Muscle of back (tissue), 11 donors: Measurements from ENCODE around the gene DAB2IP. TPM values are rescaled to one million over a fixed set of nuclear protein-coding genes. Genes with fewer than 3 reads are reported as not detected.

Source experiments
- DNase-seq, 3 donors: peaks; one replicate each; pipeline versions ENCODE4 v3.0.0 to v3.0.0-alpha.2; 2013
- polyA plus RNA-seq, 10 donors: library from polyadenylated mRNA; unstranded; fragments of 120-200 nt; gene quantifications; one replicate each; pipeline ENCODE4 v1.2.1, GENCODE V29; 2013; ENCODE audit not compliant: insufficient read length in 10 of 10

Gene DAB2IP
- polyA plus RNA-seq, 10 donors = 31.1 to 42.6 (median 36.5) TPM

- DNase-seq = no peak
Observed at GRCh38 chr9:121683652-121684051, 32.2 kb downstream of the DAB2IP start.

- peak in 1 of 3 donors; percentile 35 for DNase-seq
Observed at GRCh38 chr9:121684381-121685145, 33.1 kb downstream of the DAB2IP start.

GRCh38 chr9:121685146-121685794 is 33.8 kb downstream of the DAB2IP start:
- DNase-seq = no peak

GRCh38 chr9:121685795-121686377 is 34.5 kb downstream of the DAB2IP start:
- no peak for DNase-seq

GRCh38 chr9:121686930-121687541 is 35.6 kb downstream of the DAB2IP start:
- DNase-seq = peak; percentile 38 to 72 (median 54)

GRCh38 chr9:121688146-121688680 is 36.8 kb downstream of the DAB2IP start:
- DNase-seq = no peak

- no peak for DNase-seq
Observed at GRCh38 chr9:121688681-121689080, 37.2 kb downstream of the DAB2IP start.

GRCh38 chr9:121689461-121690157 is 38.2 kb downstream of the DAB2IP start:
- DNase-seq = no peak

GRCh38 chr9:121690316-121690715 is 38.9 kb downstream of the DAB2IP start:
- DNase-seq = no peak

GRCh38 chr9:121690766-121691165 is 39.3 kb downstream of the DAB2IP start:
- no peak for DNase-seq

GRCh38 chr9:121691890-121692289 is 40.5 kb downstream of the DAB2IP start:
- no peak for DNase-seq

GRCh38 chr9:121692606-121693387 is 41.4 kb downstream of the DAB2IP start:
- peak in 2 of 3 donors; percentile 40 to 42 for DNase-seq

- no peak for DNase-seq
Observed at GRCh38 chr9:121693388-121693670, 41.9 kb downstream of the DAB2IP start.

- no peak for DNase-seq
Observed at GRCh38 chr9:121694001-121694400, 42.6 kb downstream of the DAB2IP start.

- DNase-seq = no peak
Observed at GRCh38 chr9:121694600-121694999, 43.2 kb downstream of the DAB2IP start.

- DNase-seq = no peak
Observed at GRCh38 chr9:121696930-121697329, 45.5 kb downstream of the DAB2IP start.

- DNase-seq = peak; percentile 43 to 75 (median 55)
Observed at GRCh38 chr9:121698627-121699570, 47.5 kb downstream of the DAB2IP start.

GRCh38 chr9:121699571-121700164 is 48.2 kb downstream of the DAB2IP start:
- peak in 1 of 3 donors; percentile 57 for DNase-seq

- peak in 1 of 3 donors; percentile 54 for DNase-seq
Observed at GRCh38 chr9:121700165-121700831, 48.9 kb downstream of the DAB2IP start.
